Astrocyte (in vitro differentiated cells and primary cell): ENCODE results near the gene C1orf116. TPM values are rescaled to one million over a fixed set of nuclear protein-coding genes. Genes with fewer than 3 reads are reported as not detected.

Experiments
- DNase-seq: peaks from one replicate; pipeline ENCODE4 v3.0.0-alpha.2; 2010; ENCODE audit warnings: low read depth
- FAIRE-seq: peaks from 2 replicates; lab custom pipeline; 2011; peaks lifted over from hg19 to GRCh38; lab: Jason Lieb, UNC
- H2AFZ ChIP-seq: 2 replicates; pipeline ENCODE4 v1.6.0; 2012; ENCODE audit warnings: low read depth, low read length, inconsistent platforms
- H3K27ac ChIP-seq: 2 replicates; pipeline ENCODE4 v1.5.1; 2011; ENCODE audit warnings: low read depth, low read length, inconsistent platforms
- H3K27me3 ChIP-seq: 2 replicates; pipeline ENCODE4 v1.6.0; 2011; ENCODE audit warnings: low read length, inconsistent platforms; ENCODE audit not compliant: insufficient read depth
- H3K36me3 ChIP-seq: 2 replicates; pipeline ENCODE4 v1.5.1; 2011; ENCODE audit warnings: low read length, inconsistent platforms; ENCODE audit not compliant: insufficient read depth
- H3K4me1 ChIP-seq: 2 replicates; pipeline ENCODE4 v1.5.1; 2011; ENCODE audit warnings: low read length, inconsistent platforms; ENCODE audit not compliant: insufficient read depth
- H3K4me2 ChIP-seq: 2 replicates; pipeline ENCODE4 v1.6.0; 2012; ENCODE audit warnings: low read length, inconsistent platforms
- H3K4me3 ChIP-seq: 2 replicates; pipeline ENCODE4 v1.5.1; 2011; ENCODE audit warnings: low read depth, mild to moderate bottlenecking, low read length, inconsistent platforms; ENCODE audit not compliant: insufficient read depth
- H3K79me2 ChIP-seq: 2 replicates; pipeline ENCODE4 v1.6.0; 2012; ENCODE audit warnings: mild to moderate bottlenecking, low read length, inconsistent platforms; ENCODE audit not compliant: insufficient read depth
- H3K9ac ChIP-seq: 2 replicates; pipeline ENCODE4 v1.6.0; 2012; ENCODE audit warnings: mild to moderate bottlenecking, low read length, inconsistent platforms
- H3K9me3 ChIP-seq: 2 replicates; pipeline ENCODE4 v1.5.1; 2012; ENCODE audit warnings: low read depth, mild to moderate bottlenecking, low read length, inconsistent platforms; ENCODE audit not compliant: insufficient read depth
- H4K20me1 ChIP-seq: 2 replicates; pipeline ENCODE4 v1.6.0; 2012; ENCODE audit warnings: low read length, inconsistent platforms; ENCODE audit not compliant: insufficient read depth
- H3K27ac Mint-ChIP-seq: one replicate; pipeline ENCODE4 v1.8.0; 2021; ENCODE audit warnings: mild to moderate bottlenecking, mixed read lengths; ENCODE audit not compliant: unreplicated experiment
- H3K27me3 Mint-ChIP-seq: one replicate; pipeline ENCODE4 v1.8.0; 2021; ENCODE audit warnings: low read depth, mixed read lengths; ENCODE audit not compliant: unreplicated experiment
- H3K36me3 Mint-ChIP-seq: one replicate; pipeline ENCODE4 v1.8.0; 2021; ENCODE audit warnings: low read depth, mixed read lengths; ENCODE audit not compliant: unreplicated experiment
- H3K4me1 Mint-ChIP-seq: one replicate; pipeline ENCODE4 v1.8.0; 2021; ENCODE audit warnings: low read depth, mixed read lengths; ENCODE audit not compliant: unreplicated experiment
- H3K4me3 Mint-ChIP-seq: one replicate; pipeline ENCODE4 v1.8.0; 2021; ENCODE audit warnings: mild to moderate bottlenecking, moderate library complexity, mixed read lengths; ENCODE audit not compliant: unreplicated experiment
- H3K9me3 Mint-ChIP-seq: one replicate; pipeline ENCODE4 v1.8.0; 2021; ENCODE audit warnings: mild to moderate bottlenecking, mixed read lengths; ENCODE audit not compliant: unreplicated experiment
- CTCF ChIP-seq: IDR thresholded peaks from 2 replicates; pipeline ENCODE4 v1.5.1; 2011; ENCODE audit warnings: low read depth, mild to moderate bottlenecking, inconsistent platforms, low read length, moderate library complexity; ENCODE audit not compliant: insufficient read depth
- EZH2 ChIP-seq: IDR thresholded peaks from 2 replicates; pipeline ENCODE4 v1.6.1; 2012; ENCODE audit warnings: mild to moderate bottlenecking, low read length, inconsistent platforms; ENCODE audit not compliant: insufficient read depth
- total RNA-seq: library from RNA; stranded (reverse); gene quantifications from 2 replicates; pipeline ENCODE4 v1.2.1, GENCODE V29; 2021

The C1orf116 gene
- total RNA-seq, 1 donor from 2014 or later = 0.86 TPM

- no peaks in the 10 kb centered on the region for H4K20me1 ChIP-seq
- Mint-ChIP-seq H3K9me3 (peaks cover 3% of the 10 kb centered on the region), H3K4me1 (no peaks in the 10 kb centered on the region), H3K27me3 (peaks cover 2% of the 10 kb centered on the region), H3K27ac (no peak overlapping the region), H3K4me3 (no peak overlapping the region), H3K36me3 (peaks cover 10% of the 10 kb centered on the region)
- no peaks in the 10 kb centered on the region for H3K27me3 ChIP-seq
- no peak for FAIRE-seq
- H3K79me2 ChIP-seq = no peaks in the 10 kb centered on the region
- H3K9me3 ChIP-seq = no peaks in the 10 kb centered on the region
- no peak overlapping the region for H3K27ac ChIP-seq
- TF ChIP-seq EZH2 = no peak
- TF ChIP-seq CTCF = no peak
- H3K4me1 ChIP-seq = no peaks in the 10 kb centered on the region
- no peak overlapping the region for H3K4me3 ChIP-seq
- no peak overlapping the region for H3K9ac ChIP-seq
- H3K36me3 ChIP-seq = no peaks in the 10 kb centered on the region
- no peak overlapping the region for H2AFZ ChIP-seq
- no peak for DNase-seq
- H3K4me2 ChIP-seq = no peak overlapping the region
These were observed 43.8 kb upstream of the C1orf116 start for GRCh38 chr1:207076181-207076955.

DNA sequence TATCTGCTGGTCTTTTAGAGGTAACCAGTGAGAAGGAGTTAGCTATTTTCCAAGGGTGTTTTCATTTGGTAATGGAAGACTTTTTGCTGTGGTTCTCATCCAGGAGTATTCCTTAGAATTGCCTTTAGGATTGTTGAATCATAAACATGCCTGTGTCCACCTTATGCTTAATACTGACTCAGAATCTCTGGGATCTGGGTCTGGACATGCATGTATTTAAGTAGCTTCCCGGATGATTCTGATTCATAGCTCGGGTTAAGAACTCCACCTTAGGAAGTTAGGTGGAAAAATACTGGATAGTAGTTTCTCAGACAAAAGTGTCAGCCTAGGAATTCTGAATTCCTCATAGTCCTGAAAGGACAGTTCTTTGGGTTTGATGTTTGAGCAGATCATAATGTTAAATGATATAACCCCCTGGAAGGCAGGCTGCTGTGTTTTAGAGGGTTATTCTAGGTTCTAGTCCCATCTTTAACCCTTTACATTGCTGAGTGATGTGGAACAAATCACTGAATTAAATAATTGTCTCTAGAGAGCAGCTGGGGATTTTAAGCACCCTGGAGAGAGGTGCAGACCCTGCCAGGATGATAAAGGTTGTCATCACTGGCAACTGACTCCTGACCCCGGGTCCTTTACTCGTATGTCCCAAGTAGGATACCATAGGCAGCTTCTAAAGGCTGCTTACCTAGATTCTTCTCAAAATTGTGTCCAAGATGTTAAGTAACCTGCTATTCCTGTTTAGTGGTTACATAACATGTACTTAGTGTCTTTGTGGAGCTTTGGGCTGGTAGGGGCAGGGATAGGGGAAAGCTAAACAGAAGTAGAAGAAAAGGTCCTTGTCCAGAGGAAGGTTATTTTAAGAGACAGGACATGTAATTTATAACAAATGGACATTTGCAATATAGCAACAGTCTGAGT is 41.6 kb upstream of the C1orf116 start:
- Histone ChIP-seq H2AFZ (no peak overlapping the region), H3K9me3 (no peaks in the 10 kb centered on the region), H4K20me1 (no peaks in the 10 kb centered on the region), H3K79me2 (no peaks in the 10 kb centered on the region), H3K4me2 (no peak overlapping the region), H3K9ac (no peak overlapping the region), H3K27ac (no peak overlapping the region), H3K27me3 (no peaks in the 10 kb centered on the region), H3K4me3 (no peak overlapping the region), H3K36me3 (no peaks in the 10 kb centered on the region), H3K4me1 (no peaks in the 10 kb centered on the region)
- FAIRE-seq (no peak), DNase-seq (peak; percentile 22)
- H3K27ac Mint-ChIP-seq = no peak overlapping the region
- H3K9me3 Mint-ChIP-seq = peaks cover 3% of the 10 kb centered on the region
- peaks cover 2% of the 10 kb centered on the region for H3K27me3 Mint-ChIP-seq
- peaks cover 12% of the 10 kb centered on the region for H3K36me3 Mint-ChIP-seq
- H3K4me3 Mint-ChIP-seq = no peak overlapping the region
- no peaks in the 10 kb centered on the region for H3K4me1 Mint-ChIP-seq
- no peak for TF ChIP-seq CTCF
- TF ChIP-seq EZH2 = no peak
